GM12872 (cell line): Measurements from ENCODE around the gene AGXT.

ENCODE experiments used
- TF ChIP-seq, protein P1 (sequence below): IDR thresholded peaks from 3 replicates; pipeline ENCODE4 v1.5.1; 2011; ENCODE audit warnings: low read depth, mild to moderate bottlenecking, low read length, moderate library complexity; ENCODE audit not compliant: insufficient read depth

Gene AGXT

DNA sequence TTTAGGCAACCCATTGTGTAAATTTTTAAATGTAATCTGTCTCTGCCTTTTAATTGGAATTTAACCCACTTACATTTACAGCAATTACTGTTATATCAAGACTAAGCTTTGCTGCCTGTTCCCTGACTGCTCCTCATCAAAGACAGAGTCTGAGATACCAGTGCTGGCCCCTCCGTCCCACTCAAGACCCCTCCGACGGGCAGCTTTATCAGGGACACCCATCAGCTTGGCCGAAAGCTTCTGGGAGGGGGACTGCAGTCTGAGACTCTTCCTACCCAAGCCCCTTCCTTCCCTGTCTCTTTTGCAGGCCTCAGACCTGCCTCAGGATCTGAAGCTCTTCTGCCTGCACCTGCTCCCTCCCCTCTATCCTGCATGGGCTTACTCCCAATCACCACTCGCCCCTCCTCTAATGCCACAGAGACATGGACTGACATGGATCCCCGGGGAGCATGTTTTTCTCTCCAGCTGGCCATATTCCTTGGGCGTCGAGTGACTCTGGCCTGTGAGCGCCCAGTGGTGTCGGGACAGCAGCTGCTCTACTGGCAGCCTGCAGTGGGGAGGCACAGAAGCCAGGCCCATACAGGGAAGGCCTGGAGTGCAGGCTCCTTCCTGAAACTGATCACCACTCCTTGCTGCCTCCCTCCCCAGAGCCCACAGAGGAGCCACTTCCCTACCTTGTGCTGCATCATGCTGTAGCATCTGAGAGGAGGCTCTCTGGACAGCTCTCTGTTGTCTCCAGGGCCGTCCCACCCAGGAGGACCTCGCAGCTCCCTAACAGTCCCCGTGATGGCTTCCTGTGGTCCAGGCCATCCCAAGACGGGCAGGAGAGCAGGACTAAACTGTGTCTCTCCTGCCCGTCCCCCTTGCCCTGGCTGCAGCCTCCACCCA is 44.9 kb upstream of the AGXT start:
- TF ChIP-seq, protein P1, sequence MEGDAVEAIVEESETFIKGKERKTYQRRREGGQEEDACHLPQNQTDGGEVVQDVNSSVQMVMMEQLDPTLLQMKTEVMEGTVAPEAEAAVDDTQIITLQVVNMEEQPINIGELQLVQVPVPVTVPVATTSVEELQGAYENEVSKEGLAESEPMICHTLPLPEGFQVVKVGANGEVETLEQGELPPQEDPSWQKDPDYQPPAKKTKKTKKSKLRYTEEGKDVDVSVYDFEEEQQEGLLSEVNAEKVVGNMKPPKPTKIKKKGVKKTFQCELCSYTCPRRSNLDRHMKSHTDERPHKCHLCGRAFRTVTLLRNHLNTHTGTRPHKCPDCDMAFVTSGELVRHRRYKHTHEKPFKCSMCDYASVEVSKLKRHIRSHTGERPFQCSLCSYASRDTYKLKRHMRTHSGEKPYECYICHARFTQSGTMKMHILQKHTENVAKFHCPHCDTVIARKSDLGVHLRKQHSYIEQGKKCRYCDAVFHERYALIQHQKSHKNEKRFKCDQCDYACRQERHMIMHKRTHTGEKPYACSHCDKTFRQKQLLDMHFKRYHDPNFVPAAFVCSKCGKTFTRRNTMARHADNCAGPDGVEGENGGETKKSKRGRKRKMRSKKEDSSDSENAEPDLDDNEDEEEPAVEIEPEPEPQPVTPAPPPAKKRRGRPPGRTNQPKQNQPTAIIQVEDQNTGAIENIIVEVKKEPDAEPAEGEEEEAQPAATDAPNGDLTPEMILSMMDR = no peak

DNA sequence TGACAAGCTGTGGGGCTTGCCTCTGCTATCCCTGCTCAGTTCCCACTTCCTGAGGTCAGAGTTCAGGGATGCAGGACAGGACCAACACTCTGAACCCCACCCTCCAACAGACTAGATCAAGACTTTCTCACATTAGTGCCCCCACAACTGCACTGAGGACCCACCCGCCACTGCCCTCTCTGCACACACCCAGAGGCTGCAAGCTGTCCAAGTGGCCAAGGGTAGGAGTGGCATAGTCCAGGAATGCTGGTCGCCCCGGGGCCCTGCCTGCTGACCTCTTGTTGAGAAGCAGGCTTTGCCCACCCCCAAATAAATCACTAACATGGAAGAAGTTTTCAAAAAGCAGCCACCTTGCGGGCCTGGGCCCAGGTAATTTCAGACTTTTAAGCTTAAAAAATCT is 43.1 kb upstream of the AGXT start:
- TF ChIP-seq, protein P1 = no peak

DNA sequence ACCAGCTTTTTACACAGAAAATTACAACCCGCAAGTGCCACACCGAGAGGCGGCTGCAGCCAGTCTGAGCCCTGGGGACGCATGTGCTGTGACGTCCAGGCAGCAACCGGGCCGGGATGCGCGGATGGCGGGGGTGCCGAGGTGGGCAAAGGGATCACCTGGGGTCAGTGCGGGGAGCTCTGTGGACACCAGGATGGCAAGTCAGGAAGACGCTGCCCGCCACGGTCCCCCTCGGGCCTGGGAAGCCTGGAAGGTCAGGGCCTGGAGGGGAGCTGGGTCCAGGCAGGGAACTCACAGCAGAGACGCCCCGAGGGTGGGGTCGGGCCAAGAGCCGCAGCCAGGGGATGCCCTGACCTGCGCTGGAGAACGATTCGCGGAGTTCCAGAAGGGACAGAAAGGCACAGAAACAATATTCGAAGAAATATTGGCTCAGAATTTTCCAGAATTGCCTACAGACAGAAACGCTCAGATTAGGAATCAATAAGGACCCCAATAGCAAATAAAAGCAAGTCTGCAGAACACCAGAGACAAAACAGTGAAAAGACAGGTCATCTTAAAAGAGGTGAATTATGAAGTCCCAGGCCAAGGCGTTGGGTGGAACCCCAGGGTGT is 36.9 kb upstream of the AGXT start:
- TF ChIP-seq, protein P1 = no peak

DNA sequence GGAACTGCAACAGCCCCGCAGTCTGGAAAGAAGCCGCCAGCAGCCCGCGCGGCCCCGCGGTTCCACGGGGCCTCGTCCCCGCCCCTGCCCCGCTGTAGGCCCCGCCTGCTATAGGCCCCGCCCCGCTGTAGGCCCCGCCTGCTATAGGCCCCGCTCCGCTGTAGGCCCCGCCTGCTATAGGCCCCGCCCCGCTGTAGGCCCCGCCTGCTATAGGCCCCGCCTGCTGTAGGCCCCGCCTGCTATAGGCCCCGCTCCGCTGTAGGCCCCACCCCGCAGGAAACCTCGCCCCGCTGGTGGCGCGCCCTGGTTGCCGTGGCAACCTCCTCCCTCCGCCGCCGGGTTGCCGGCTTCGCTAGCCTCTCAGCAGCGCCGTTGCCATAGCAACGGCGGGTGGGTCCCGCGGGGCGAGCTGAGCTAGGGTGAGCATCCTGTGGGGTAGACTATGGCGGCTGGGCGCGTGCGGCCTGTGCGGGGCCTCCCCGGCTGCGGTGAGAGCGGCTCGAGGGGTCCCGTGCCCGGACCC is 36.4 kb upstream of the AGXT start:
- TF ChIP-seq, protein P1 = no peak

DNA sequence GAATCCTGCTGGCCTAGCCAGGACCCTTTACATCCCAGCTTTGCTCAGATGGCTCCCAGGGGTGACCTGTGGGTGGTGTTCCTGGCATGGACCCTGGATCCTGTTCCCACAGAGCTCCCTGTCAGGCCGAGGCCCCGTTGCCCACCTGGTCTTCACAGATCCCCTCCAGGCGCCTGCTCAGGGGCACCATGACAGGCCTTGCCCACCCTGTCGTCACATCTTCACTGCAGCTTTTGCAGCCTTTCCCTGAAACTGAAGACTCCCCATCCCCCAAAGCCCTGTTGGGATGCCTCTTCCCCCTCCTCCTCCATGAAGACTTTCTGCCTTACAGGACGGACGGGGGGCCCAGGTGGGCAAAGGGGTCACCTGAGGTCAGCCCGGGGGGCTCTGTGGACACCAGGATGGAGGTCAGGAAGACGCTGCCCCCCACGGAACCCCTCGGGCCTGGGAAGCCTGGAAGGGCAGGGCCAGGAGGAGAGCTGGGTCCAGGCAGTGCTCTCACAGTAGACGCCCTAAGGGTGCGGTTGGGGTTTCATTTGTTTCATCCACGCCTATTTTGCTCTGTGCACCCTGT is 35.6 kb upstream of the AGXT start:
- TF ChIP-seq, protein P1 = no peak

DNA sequence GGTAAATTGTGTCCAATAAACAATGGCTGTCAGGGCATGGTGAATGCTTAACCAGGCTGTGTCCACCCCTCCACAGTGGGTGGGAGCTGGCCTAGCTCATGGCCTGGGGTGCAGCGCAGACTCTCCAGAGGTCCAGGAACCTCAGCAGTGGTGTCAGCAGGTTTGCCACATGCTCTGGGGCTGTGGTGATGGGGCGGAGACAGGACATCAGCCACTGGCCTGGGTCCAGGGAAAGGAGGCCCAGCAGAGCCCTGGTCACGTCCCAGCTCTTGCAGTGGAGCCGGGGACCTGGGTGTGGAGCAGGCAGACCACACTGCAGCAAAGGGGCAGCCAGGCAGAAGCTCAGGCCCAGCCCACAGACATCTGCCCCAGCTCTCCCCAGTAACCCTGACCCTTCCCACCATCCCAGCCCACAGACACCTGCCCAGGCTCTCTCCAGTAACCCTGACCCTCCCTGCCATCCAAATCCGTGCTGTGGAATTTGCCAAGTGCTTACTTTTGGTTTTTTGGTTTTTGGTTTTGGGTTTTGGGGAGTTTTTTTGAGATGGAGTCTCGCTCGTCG is 34.8 kb upstream of the AGXT start:
- TF ChIP-seq, protein P1 = no peak

DNA sequence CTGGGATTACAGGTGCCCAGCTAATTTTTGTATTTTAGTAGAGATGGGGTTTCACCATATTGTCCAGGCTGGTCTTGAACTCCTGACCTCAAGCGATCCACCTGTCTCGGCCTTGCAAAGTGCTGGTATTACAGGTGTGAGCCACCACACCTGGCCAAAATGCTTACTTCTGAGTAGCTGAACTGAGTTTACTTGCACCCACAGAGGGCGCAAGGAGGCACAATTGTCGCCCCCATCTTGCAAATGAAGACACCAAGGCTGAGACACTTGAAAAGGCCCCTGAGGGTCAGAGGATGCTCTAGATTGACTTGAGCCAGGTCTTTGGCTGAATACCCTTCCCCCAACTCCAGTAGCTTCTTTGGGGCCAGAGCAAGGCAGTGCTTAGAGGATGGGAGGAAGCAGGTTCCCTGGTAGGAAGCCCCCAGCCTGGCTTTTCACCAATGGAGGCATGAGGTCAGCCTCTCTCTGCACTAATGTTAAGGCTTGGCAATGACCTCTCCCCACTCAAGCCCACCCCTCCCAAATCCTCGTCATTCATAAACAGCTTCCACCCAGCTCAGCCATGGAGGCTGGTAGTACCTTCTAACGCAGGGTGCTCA is 34.1 kb upstream of the AGXT start:
- TF ChIP-seq, protein P1 = no peak
